Fibroblast of villous mesenchyme (primary cell): Measurements from ENCODE around the gene KRTAP4-6. TPM values are rescaled to one million over a fixed set of nuclear protein-coding genes. Genes with fewer than 3 reads are reported as not detected.

Source experiments
- DNase-seq: peaks from one replicate; pipeline ENCODE4 v3.0.0-alpha.2; 2010; ENCODE audit warnings: low read depth
- H3K4me3 ChIP-seq: 2 replicates; pipeline ENCODE4 v1.5.1; 2011; ENCODE audit warnings: low read depth, mild to moderate bottlenecking, low read length
- CTCF ChIP-seq: IDR thresholded peaks from 2 replicates; pipeline ENCODE4 v1.5.1; 2012; ENCODE audit warnings: low read depth, mild to moderate bottlenecking, low read length; ENCODE audit not compliant: insufficient read depth
- total RNA-seq: library from RNA; depleted of rRNA; stranded (reverse); fragments of >200 nt; gene quantifications from 2 replicates; pipeline ENCODE4 v1.2.3, GENCODE V29; 2012

KRTAP4-6 gene
- total RNA-seq, 1 donor: not detected

GRCh38 chr17:41177727-41178271, 37.5 kb upstream of the KRTAP4-6 start, which contains the start of gene KRTAP4-2:
Gene KRTAP4-2 (minus strand): TSS chr17:41178221. CDS start chr17:41178164, 57 bp downstream.
- TF ChIP-seq CTCF: no peak
- no peak within 1 kb of the TSS for H3K4me3 ChIP-seq
- no peak for DNase-seq

GRCh38 chr17:41176744-41177387, 36.5 kb upstream of the KRTAP4-6 start:
- no peak for DNase-seq
- TF ChIP-seq CTCF: no peak

GRCh38 chr17:41171886-41172285, 31.5 kb upstream of the KRTAP4-6 start:
- no peak overlapping the region for H3K4me3 ChIP-seq
- peak; percentile 4 for DNase-seq
- no peak for TF ChIP-seq CTCF

More at GRCh38 chr17:41176744-41177387, 36.5 kb upstream of the KRTAP4-6 start:
- no peak overlapping the region for H3K4me3 ChIP-seq

- H3K4me3 ChIP-seq: no peak within 1 kb of the TSS
- no peak for DNase-seq
- TF ChIP-seq CTCF: no peak
Measured at GRCh38 chr17:41168121-41168520, 27.8 kb upstream of the KRTAP4-6 start, which contains the start of gene KRTAP4-3. Gene KRTAP4-3 (minus strand): TSS chr17:41168221. CDS start chr17:41168172, 49 bp downstream.

GRCh38 chr17:41167561-41167960, 27.2 kb upstream of the KRTAP4-6 start:
- no peak for DNase-seq
- no peak overlapping the region for H3K4me3 ChIP-seq
- TF ChIP-seq CTCF: no peak

GRCh38 chr17:41163828-41164227, 23.5 kb upstream of the KRTAP4-6 start:
- no peak for TF ChIP-seq CTCF
- DNase-seq: no peak
- H3K4me3 ChIP-seq: no peak overlapping the region
